HCT116 (cell line): ENCODE measurements around the gene TRAPPC4. TPM values are rescaled to one million over a fixed set of nuclear protein-coding genes. Genes with fewer than 3 reads are reported as not detected.

ENCODE experiments used
- ATAC-seq: fragments of 200-7000 bp; cut with Tn5 transposase; 2 replicates; pipeline ENCODE4 v1.9.1; 2020; ENCODE audit warnings: mild to moderate bottlenecking, moderate library complexity
- BruUV-seq: library from RNA; stranded (reverse); fragments of 400-500 nt; replicated peaks from 2 replicates; lab custom pipeline; 2021; lab: Mats Ljungman, UMichigan
- CTCF ChIA-PET: fragments of 300-600 bp; sonication (Branson Sonifier 250); formaldehyde crosslinking; loops from one replicate; lab custom pipeline; 2021; ENCODE audit warnings: antibody characterized with exemption; lab: Charles Lee
- POLR2A ChIA-PET: fragments of 300-600, 350-600 bp; sonication (Branson Sonifier 250); formaldehyde crosslinking; loops from one replicate; lab custom pipeline; 2021; ENCODE audit warnings: antibody characterized with exemption; lab: Charles Lee
- RAD21 ChIA-PET, 2 experiments: fragments of 300-600 bp; sonication (Branson Sonifier 250); formaldehyde crosslinking; loops; one replicate each; lab custom pipeline; 2023; ENCODE audit warnings: low total read pairs in 2 of 2; ENCODE audit not compliant: uncharacterized antibody in 2 of 2, unreplicated experiment in 2 of 2, low non-redundant PET in 1 of 2; lab: Charles Lee
- DNase-seq: peaks from one replicate; pipeline ENCODE4 v3.0.0-alpha.2; 2010; ENCODE audit warnings: low read depth, low spot score
- H2AFZ ChIP-seq: fragments of 200-600 bp; shearing (Covaris generic), sonication (generic); 2 replicates; pipeline ENCODE4 v1.6.1; 2017; ENCODE audit warnings: low read depth, mixed run types, mixed read lengths, antibody characterized with exemption, low read length; ENCODE audit not compliant: poor library complexity, severe bottlenecking
- H3K27ac ChIP-seq: 2 replicates; pipeline ENCODE4 v1.5.1; 2012; ENCODE audit warnings: low read depth, low read length
- H3K27me3 ChIP-seq: fragments of 200-600 bp; sonication (generic); 2 replicates; pipeline ENCODE4 v1.6.1; 2016; ENCODE audit warnings: mixed run types, low read length, mixed read lengths; ENCODE audit not compliant: insufficient read depth
- H3K36me3 ChIP-seq, 2 experiments: fragments of 200-500 bp in 1 of 2; fragments of 200-600 bp in 1 of 2; sonication (Bioruptor generic) in 1 of 2; sonication (generic) in 1 of 2; 2 replicates each; pipeline versions ENCODE4 v1.5.1 to v1.6.1; 2014 to 2016; ENCODE audit warnings: low read length in 2 of 2, inconsistent platforms in 1 of 2, mixed read lengths in 1 of 2, mixed run types in 1 of 2; ENCODE audit not compliant: insufficient read depth in 2 of 2, control insufficient read depth in 1 of 2
- H3K4me1 ChIP-seq, 2 experiments: fragments of 200-600 bp in 1 of 2; sonication (generic) in 1 of 2; 2 replicates each; pipeline versions ENCODE4 v1.5.1 to v1.6.1; 2012 to 2017; ENCODE audit warnings: low read length in 2 of 2, inconsistent platforms in 1 of 2, mild to moderate bottlenecking in 1 of 2, mixed read lengths in 1 of 2, mixed run types in 1 of 2, moderate library complexity in 1 of 2; ENCODE audit not compliant: insufficient read depth in 2 of 2, control insufficient read depth in 1 of 2
- H3K4me2 ChIP-seq: fragments of 200-600 bp; sonication (generic); 2 replicates; pipeline ENCODE4 v1.6.1; 2017; ENCODE audit warnings: mixed run types, low read length, mixed read lengths
- H3K4me3 ChIP-seq, 2 experiments: fragments of 200-600 bp in 1 of 2; sonication (generic) in 1 of 2; replicated peaks in 1 of 2; 2 replicates each; pipeline ENCODE4 v1.5.1; 2011 to 2016; ENCODE audit warnings: low read length in 2 of 2, control low read depth in 1 of 2, low read depth in 1 of 2, mild to moderate bottlenecking in 1 of 2, mixed read lengths in 1 of 2, mixed run types in 1 of 2
- H3K79me2 ChIP-seq: fragments of 200-600 bp; sonication (generic); 2 replicates; pipeline ENCODE4 v1.6.1; 2017; ENCODE audit warnings: mild to moderate bottlenecking, mixed run types, low read length, moderate library complexity, mixed read lengths; ENCODE audit not compliant: insufficient read depth
- H3K9ac ChIP-seq: fragments of 200-600 bp; sonication (generic); 2 replicates; pipeline ENCODE4 v1.6.1; 2016; ENCODE audit warnings: low read length, mixed read lengths
- H3K9me2 ChIP-seq: fragments of 200-600 bp; sonication (generic), shearing (Covaris generic); 2 replicates; pipeline ENCODE4 v1.6.1; 2017; ENCODE audit warnings: mixed run types, mild to moderate bottlenecking, moderate library complexity; ENCODE audit not compliant: insufficient read depth
- H3K9me3 ChIP-seq, 2 experiments: fragments of 200-500 bp in 1 of 2; fragments of 200-600 bp in 1 of 2; sonication (Bioruptor generic) in 1 of 2; sonication (generic) in 1 of 2; 2 replicates each; pipeline ENCODE4 v1.6.1; 2014 to 2017; ENCODE audit warnings: low read length in 2 of 2, mixed read lengths in 2 of 2, inconsistent platforms in 1 of 2, low read depth in 1 of 2, mild to moderate bottlenecking in 1 of 2, mixed run types in 1 of 2, moderate library complexity in 1 of 2; ENCODE audit not compliant: control insufficient read depth in 1 of 2, insufficient read depth in 1 of 2
- H4K20me1 ChIP-seq: fragments of 200-600 bp; sonication (generic), shearing (Covaris generic); 2 replicates; pipeline ENCODE4 v1.6.1; 2017; ENCODE audit warnings: mixed run types, mild to moderate bottlenecking, moderate library complexity; ENCODE audit not compliant: insufficient read depth
- EGR1 ChIP-seq: IDR thresholded peaks from 2 replicates; pipeline ENCODE4 v1.6.1; 2012; ENCODE audit warnings: low read depth
- ELF1 ChIP-seq: IDR thresholded peaks from 2 replicates; pipeline ENCODE4 v1.6.1; 2012; ENCODE audit warnings: low read depth, borderline replicate concordance
- EZH2 ChIP-seq: fragments of 200-600 bp; sonication (generic); IDR thresholded peaks from 2 replicates; pipeline ENCODE4 v1.6.1; 2017; ENCODE audit warnings: antibody characterized with exemption, mixed run types
- EZH2phosphoT487 ChIP-seq: fragments of 200-600 bp; IDR thresholded peaks from 2 replicates; pipeline ENCODE4 v1.6.1; 2018; ENCODE audit warnings: antibody characterized with exemption, borderline replicate concordance
- FOSL1 ChIP-seq: IDR thresholded peaks from 2 replicates; pipeline ENCODE4 v1.6.1; 2012; ENCODE audit warnings: low read depth
- JUND ChIP-seq: IDR thresholded peaks from 2 replicates; pipeline ENCODE4 v1.6.1; 2012
- POLR2A ChIP-seq: IDR thresholded peaks from 2 replicates; pipeline ENCODE4 v1.7.0; 2011; ENCODE audit warnings: borderline replicate concordance; ENCODE audit not compliant: insufficient read depth, insufficient read length; ENCODE audit errors: extremely low read depth
- POLR2AphosphoS5 ChIP-seq: IDR thresholded peaks from 2 replicates; pipeline ENCODE4 v1.6.1; 2011; ENCODE audit warnings: mild to moderate bottlenecking, low read depth, low read length, moderate library complexity
- SIN3A ChIP-seq: IDR thresholded peaks from 2 replicates; pipeline ENCODE4 v1.6.1; 2012; ENCODE audit warnings: low read depth
- SRF ChIP-seq: IDR thresholded peaks from 2 replicates; pipeline ENCODE4 v1.6.1; 2012; ENCODE audit warnings: low read depth
- TCF7L2 ChIP-seq: IDR thresholded peaks from 2 replicates; pipeline ENCODE4 v1.7.0; 2011; ENCODE audit warnings: borderline replicate concordance, inconsistent platforms; ENCODE audit not compliant: insufficient read depth, insufficient read length; ENCODE audit errors: extremely low read depth
- YY1 ChIP-seq: IDR thresholded peaks from 2 replicates; pipeline ENCODE4 v1.6.1; 2011; ENCODE audit warnings: low read length, low read depth, moderate library complexity, mild to moderate bottlenecking; ENCODE audit not compliant: insufficient replicate concordance; ENCODE audit errors: extremely low read depth
- ZFX ChIP-seq: fragments of 450-650 bp; IDR thresholded peaks from 2 replicates; pipeline ENCODE4 v1.6.1; 2017
- ZNF274 ChIP-seq: fragments of 200-500 bp; sonication (Bioruptor generic); IDR thresholded peaks from 2 replicates; pipeline ENCODE4 v1.6.1; 2014; ENCODE audit warnings: mild to moderate bottlenecking, low read depth, low read length, inconsistent platforms
- intact Hi-C: fragments of 100-400 bp; cut with micrococcal nuclease; formaldehyde crosslinking; loops from 2 replicates; pipeline ENCODE4 v1.10.0; 2022
- total RNA-seq: library from RNA; stranded (reverse); gene quantifications from one replicate; pipeline ENCODE4 v1.2.1, GENCODE V29; 2021; ENCODE audit not compliant: unreplicated experiment

TRAPPC4 gene
- total RNA-seq, 1 experiment from 2014 or later = 61.6 TPM

- TF ChIP-seq EZH2phosphoT487 = no peak
- no peak for TF ChIP-seq FOSL1
- no peak for TF ChIP-seq EGR1
- no peak for TF ChIP-seq JUND
- no peak for TF ChIP-seq POLR2A
These were observed 23.4 kb downstream of the TRAPPC4 start (continued) for GRCh38 chr11:119041821-119042514.

- H3K4me1 ChIP-seq = no peaks in the 10 kb centered on the region
- no peaks in the 10 kb centered on the region for H3K9me3 ChIP-seq
- H3K27ac ChIP-seq = no peak overlapping the region
- ChIA-PET RAD21 (no interaction called here), POLR2A (interaction anchor here (0.7 to 1.1 kb wide), 2 partner anchors 10 to 13 kb away, joined by 3 read pairs; no protein-coding TSS in a partner anchor), CTCF (interaction anchor here (1.4 kb wide), 1 partner anchor 11 kb away, joined by 3 read pairs; no protein-coding TSS in a partner anchor)
- H3K27me3 ChIP-seq = no peaks in the 10 kb centered on the region
- DNase-seq (no peak), ATAC-seq (no peak)
- no peak overlapping the region for H3K4me3 ChIP-seq
- H3K9ac ChIP-seq = no peak overlapping the region
- H3K36me3 ChIP-seq = peaks cover 14 to 18% of the 10 kb centered on the region in 2 experiments
- TF ChIP-seq ZFX (no peak), ZNF274 (no peak), FOSL1 (no peak), EZH2 (no peak), SIN3A (no peak), SRF (no peak), YY1 (no peak), POLR2AphosphoS5 (no peak), ELF1 (no peak), TCF7L2 (no peak), EZH2phosphoT487 (no peak)
- intact Hi-C loops = no loop called here
- H2AFZ ChIP-seq = no peak overlapping the region
- no peak overlapping the region for H3K4me2 ChIP-seq
- H3K9me2 ChIP-seq = no peaks in the 10 kb centered on the region
- H4K20me1 ChIP-seq = no peaks in the 10 kb centered on the region
- H3K79me2 ChIP-seq = no peaks in the 10 kb centered on the region
- BruUV-seq = no TSS peak
These were observed 24.4 kb downstream of the TRAPPC4 start for GRCh38 chr11:119042927-119043326.
